GM19438 (cell line): ENCODE results near the gene PLPP4.

ENCODE experiments used
- ATAC-seq: cut with Tn5 transposase; IDR thresholded peaks from one replicate; pipeline ENCODE4 v1.9.1; 2021; ENCODE audit warnings: low read depth; ENCODE audit not compliant: unreplicated experiment

The PLPP4 gene

GRCh38 chr10:120601999-120602398, 145.0 kb downstream of the PLPP4 start:
- ATAC-seq, result no peak

- no peak for ATAC-seq
Measured at GRCh38 chr10:120605410-120605809, 148.4 kb downstream of the PLPP4 start.

- peak; percentile 57 for ATAC-seq
Measured at GRCh38 chr10:120606051-120606764, 149.2 kb downstream of the PLPP4 start.

DNA sequence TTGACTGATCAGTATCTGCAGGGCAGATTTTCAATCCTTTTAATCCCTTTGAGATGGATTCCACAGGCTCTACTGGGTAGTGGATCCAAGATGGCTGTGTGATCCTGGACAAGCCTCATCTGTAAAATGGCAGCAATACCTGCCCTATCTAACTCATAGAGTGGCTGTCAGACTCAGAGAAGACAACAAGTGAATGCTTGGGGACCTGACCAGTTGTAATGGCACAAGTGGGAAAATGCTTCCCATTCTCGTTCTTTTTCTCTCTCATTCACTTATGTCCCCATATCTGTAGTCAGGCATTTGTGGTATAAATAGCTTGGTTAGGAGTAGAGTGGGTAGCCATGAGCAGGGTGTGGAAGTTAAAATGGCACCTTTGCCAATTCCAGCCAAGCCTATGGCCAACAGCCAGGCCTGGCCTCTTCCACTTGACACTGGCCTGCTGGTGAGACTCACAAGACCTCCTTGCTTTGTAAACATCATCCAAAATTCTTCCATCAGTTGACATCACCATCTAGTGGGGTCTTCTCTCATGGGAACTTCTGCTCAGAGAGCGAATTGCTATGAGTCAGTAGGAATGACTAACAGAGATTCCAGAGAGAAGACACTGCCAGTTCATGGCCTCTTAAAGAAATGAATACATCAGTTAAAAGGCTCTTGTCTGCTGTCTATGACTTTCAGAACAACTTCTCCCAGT, 150.1 kb downstream of the PLPP4 start:
- no peak for ATAC-seq

- peak; percentile 33 for ATAC-seq
Measured at GRCh38 chr10:120607710-120608703, 151.0 kb downstream of the PLPP4 start.

DNA sequence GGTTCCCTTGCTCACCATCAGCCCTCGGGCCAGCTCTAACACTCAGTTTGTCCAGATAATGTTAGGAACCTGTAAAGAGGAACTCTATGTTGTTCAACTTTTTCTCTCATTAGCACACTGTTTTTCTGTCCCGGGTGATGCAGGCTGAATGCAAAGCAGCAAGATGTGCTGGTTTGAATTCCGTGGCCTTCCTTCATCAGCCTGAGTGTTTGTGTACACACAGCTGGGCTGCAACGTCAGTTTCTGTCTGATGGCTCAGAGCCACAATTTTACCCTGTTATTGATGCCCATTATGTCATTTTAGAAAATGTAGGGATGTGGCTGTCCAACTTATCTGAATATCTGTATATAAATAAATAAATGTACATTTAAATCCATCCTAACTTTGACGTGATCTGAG, 152.0 kb downstream of the PLPP4 start:
- no peak for ATAC-seq

DNA sequence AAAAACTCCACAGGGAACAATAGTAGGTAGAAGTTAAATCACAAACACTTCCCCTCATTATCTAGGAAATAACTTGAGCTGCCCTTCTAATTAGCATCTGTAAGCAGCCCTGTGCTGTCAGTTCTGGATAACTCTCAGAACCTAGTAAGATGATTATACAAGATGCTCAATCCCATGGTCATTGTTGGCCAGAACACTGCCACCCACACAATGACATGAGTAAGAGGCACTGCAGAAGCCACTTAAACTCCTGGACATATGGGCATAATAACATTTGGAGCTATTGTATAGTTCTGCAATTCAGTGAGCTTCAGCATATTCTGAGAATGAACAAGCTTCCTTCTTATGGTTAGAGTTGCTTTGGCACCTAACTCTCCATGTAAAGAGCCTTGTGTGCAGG, 153.8 kb downstream of the PLPP4 start:
- ATAC-seq, result no peak

- ATAC-seq, result no peak
Measured at GRCh38 chr10:120612756-120613155, 155.7 kb downstream of the PLPP4 start.

GRCh38 chr10:120613180-120613579, 156.2 kb downstream of the PLPP4 start:
- ATAC-seq, result no peak

- no peak for ATAC-seq
Measured at GRCh38 chr10:120614680-120615079, 157.7 kb downstream of the PLPP4 start.

DNA sequence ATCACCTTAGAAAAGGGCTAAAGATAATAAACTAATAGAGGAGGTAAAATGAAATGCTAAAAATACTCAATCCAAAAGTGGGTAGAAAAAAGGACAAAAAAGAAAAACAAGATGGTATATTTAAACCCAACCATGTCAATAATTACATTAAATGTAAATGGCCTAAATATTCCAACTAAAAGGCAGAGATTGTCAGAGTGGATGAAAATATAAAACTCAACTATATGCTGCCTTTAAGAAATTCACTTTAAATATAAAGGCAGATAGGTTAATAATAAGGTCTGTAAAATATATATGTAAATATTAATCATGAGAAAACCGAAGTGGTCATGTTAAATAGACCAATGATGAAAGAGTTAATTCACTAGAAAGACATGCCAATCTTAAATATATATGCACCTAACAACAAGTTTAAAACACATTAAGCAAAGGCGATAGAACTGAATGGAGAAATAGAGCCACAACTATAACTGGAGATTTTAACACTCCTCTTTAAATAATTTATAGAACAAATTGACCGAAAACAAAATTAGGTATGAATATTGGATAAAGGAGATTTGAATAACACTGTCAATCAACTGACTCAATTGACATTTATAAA, 159.4 kb downstream of the PLPP4 start:
- ATAC-seq, result no peak

DNA sequence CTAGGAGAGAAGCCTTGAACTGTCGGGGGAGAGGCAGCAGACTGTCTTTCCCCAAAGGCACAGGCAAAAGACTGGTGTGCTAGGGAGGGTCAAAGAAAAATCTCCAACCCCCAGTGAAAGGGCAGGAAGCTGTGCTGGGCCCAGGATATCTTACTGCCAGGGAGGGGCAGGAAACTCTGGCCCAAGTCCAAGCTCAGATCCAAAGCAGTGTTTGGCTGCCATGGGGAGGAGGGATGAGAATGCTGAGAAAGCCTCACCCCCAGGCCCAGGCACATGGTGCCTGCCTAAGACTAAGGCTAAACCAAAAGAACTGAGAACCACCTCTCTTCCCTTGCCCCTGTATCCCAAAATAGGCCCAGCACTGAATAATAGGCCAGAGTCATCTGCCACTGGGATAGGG, 171.2 kb downstream of the PLPP4 start:
- ATAC-seq, result no peak

- ATAC-seq, result no peak
Measured at GRCh38 chr10:120630266-120630665, 173.2 kb downstream of the PLPP4 start.

DNA sequence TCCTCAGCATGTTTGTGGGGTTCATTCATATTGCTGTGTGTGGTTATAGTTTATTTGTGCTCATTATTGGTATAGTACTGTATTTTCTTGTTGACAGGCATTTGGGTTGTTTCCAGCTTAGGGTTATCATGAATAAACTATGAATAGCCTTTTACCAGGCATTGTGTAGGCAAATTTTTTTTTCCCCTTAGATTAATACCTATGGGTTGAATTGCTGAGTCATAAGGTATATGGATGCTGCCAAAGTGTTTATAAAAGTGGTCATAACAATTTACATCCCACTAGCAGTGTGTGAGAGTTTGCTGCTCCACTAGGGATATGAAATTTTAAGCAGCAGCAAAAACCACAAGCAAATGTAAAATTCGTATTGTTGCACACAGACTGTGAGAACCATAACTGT, 175.0 kb downstream of the PLPP4 start:
- no peak for ATAC-seq

DNA sequence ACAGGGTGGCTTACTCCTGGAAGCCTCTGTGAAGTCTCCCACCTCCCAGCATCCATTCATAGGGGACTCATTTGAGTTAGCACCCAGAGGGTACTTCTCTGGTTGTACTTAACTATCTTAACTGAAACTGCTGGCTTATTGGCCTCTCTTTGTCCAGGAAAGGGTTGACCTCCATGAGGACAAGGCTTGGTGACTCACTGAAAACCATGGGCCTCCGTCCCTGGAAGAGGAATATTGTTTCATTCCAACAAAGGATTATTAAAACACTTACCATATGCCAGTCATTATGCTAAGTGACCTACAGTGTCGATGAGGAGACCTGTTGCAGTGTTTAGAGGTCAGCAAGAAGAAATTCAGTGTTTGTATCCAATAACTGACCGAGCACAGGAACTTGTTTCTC, 175.9 kb downstream of the PLPP4 start:
- ATAC-seq, result no peak

DNA sequence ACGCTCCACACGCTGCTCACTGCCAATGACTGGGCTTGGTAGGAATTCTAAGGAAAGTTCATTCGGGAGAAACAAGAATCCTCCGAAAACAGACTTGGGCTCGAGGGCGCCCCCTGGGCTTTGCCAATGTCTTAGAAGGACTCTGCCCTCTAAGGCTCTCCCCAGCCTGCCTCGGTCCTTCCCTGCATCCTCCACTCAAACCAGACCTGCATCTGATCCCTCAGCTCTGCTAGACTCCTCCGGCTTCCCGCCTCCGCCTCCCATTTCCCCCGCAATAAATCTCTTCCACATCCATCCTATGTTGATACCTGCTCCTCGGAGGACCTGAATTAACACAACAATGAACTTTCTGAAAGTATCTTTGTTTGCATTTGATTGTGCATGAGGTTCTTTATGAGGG, 177.6 kb downstream of the PLPP4 start:
- ATAC-seq, result no peak
